ENCODE results near the gene C1QTNF5. TPM values are rescaled to one million over a fixed set of nuclear protein-coding genes. Genes with fewer than 3 reads are reported as not detected.
A peak's percentile ranks its signal among the peaks of the same experiment; 100 is the strongest.

C1QTNF5 gene
- total RNA-seq, 4 donors from 2014 or later: 12.5 to 55.2 (median 34.1) TPM

GRCh38 chr11:119316729-119317591, 23.7 kb downstream of the C1QTNF5 start, which contains the start of gene MCAM:
MCAM (minus strand) TSS chr11:119317130; CDS start chr11:119317101, 29 bp downstream.
- H3K27me3 ChIP-seq: peaks cover 0 to 31% of the 10 kb centered on the region in 2 donors
- H3K4me3 ChIP-seq: peak within 1 kb of the TSS; percentile 60 to 71 (median 65)
- TF ChIP-seq POLR2A (IDR thresholded peaks at IDR 0.05): peak in 1 of 2 donors; percentile 42
- TF ChIP-seq CTCF (IDR thresholded peaks at IDR 0.05): no peak
- TF ChIP-seq EP300 (IDR thresholded peaks at IDR 0.05): peak in 1 of 2 donors; percentile 81
- H3K4me1 ChIP-seq: peaks cover 0 to 84% (median 58%) of the 10 kb centered on the region in 4 donors
- 1 to 3% methylated on average over 20 to 26 of the region's 74 CpGs for WGBS, 2 donors
- H3K36me3 ChIP-seq: peaks cover 0 to 11% (median 0%) of the 10 kb centered on the region in 3 donors
- H3K9me3 ChIP-seq: no peaks in the 10 kb centered on the region
- no peak for DNase-seq (ENCODE audit: low spot score in 2 of 2)
- peak within 1 kb of the TSS; percentile 89 to 96 (median 93) for H3K27ac ChIP-seq

GRCh38 chr11:119316016-119316728, 24.5 kb downstream of the C1QTNF5 start:
- DNase-seq (ENCODE audit: low spot score in 2 of 2): no peak
- WGBS, 2 donors: 0 to 1% methylated on average over 9 to 29 of the region's 46 CpGs
- H3K4me3 ChIP-seq: peak overlapping the region; percentile 60 to 71 (median 65)
- peak overlapping the region; percentile 87 to 96 (median 93) for H3K27ac ChIP-seq
- TF ChIP-seq CTCF (IDR thresholded peaks at IDR 0.05): no peak
- TF ChIP-seq EP300 (IDR thresholded peaks at IDR 0.05): no peak
- TF ChIP-seq POLR2A (IDR thresholded peaks at IDR 0.05): no peak
- peaks cover 0 to 76% (median 51%) of the 10 kb centered on the region in 4 donors for H3K4me1 ChIP-seq
- H3K9me3 ChIP-seq: no peaks in the 10 kb centered on the region
- H3K27me3 ChIP-seq: peaks cover 0 to 31% of the 10 kb centered on the region in 2 donors
- H3K36me3 ChIP-seq: peaks cover 0 to 19% (median under 1%) of the 10 kb centered on the region in 3 donors

GRCh38 chr11:119315131-119316015, 25.3 kb downstream of the C1QTNF5 start:
- no peak for DNase-seq (ENCODE audit: low spot score in 2 of 2)
- Histone ChIP-seq H3K4me3 (peak overlapping the region; percentile 60 to 71 (median 65)), H3K4me1 (peaks cover 0 to 68% (median 46%) of the 10 kb centered on the region in 4 donors), H3K27ac (peak overlapping the region; percentile 87 to 96 (median 93)), H3K9me3 (no peaks in the 10 kb centered on the region), H3K36me3 (peaks cover 0 to 27% (median 4%) of the 10 kb centered on the region in 3 donors), H3K27me3 (peaks cover 0 to 27% of the 10 kb centered on the region in 2 donors)
- TF ChIP-seq EP300 (IDR thresholded peaks at IDR 0.05): peak in 1 of 2 donors; percentile 72
- TF ChIP-seq CTCF (IDR thresholded peaks at IDR 0.05): peak in 4 of 5 experiments; percentile 13 to 54 (median 31)
- TF ChIP-seq POLR2A (IDR thresholded peaks at IDR 0.05): peak in 1 of 2 donors; percentile 35
- 10 to 14% methylated on average over 19 to 24 of the region's 29 CpGs for WGBS, 2 donors

GRCh38 chr11:119314726-119315125, 26.0 kb downstream of the C1QTNF5 start:
- Histone ChIP-seq H3K36me3 (peaks cover 0 to 33% (median 4%) of the 10 kb centered on the region in 3 donors), H3K27ac (peak overlapping the region; percentile 87 to 96 (median 93)), H3K27me3 (peaks cover 0 to 25% of the 10 kb centered on the region in 2 donors), H3K4me3 (peak overlapping the region; percentile 60 to 71 (median 65)), H3K4me1 (peaks cover 0 to 62% (median 39%) of the 10 kb centered on the region in 4 donors), H3K9me3 (no peaks in the 10 kb centered on the region)
- WGBS, 2 donors: 56 to 57% methylated on average over 18 of the region's 18 CpGs
- no peak for DNase-seq (ENCODE audit: low spot score in 2 of 2)
- TF ChIP-seq POLR2A (IDR thresholded peaks at IDR 0.05) (no peak), CTCF (IDR thresholded peaks at IDR 0.05) (no peak), EP300 (IDR thresholded peaks at IDR 0.05) (no peak)
